Ramos (cell line): ENCODE data around the gene WASL.
"Not testable (repeated sequence)": the region's sequence is repeated elsewhere in the genome, so short reads cannot be mapped to it uniquely, and the experiment has no call there.

Experiments used
- in situ Hi-C: fragments of 300-500 bp; cut with MboI; formaldehyde crosslinking; loops from one replicate; pipeline ENCODE4 v1.14.3; 2022; ENCODE audit warnings: low sequenced_read_pairs; ENCODE audit not compliant: unreplicated experiment

Gene WASL

GRCh38 chr7:123737168-123737674, 11.6 kb downstream of the WASL start:
- in situ Hi-C loops, result not testable (repeated sequence)

GRCh38 chr7:123735539-123735938, 13.3 kb downstream of the WASL start:
- in situ Hi-C loops, result no loop called here

GRCh38 chr7:123734498-123734897, 14.3 kb downstream of the WASL start:
- in situ Hi-C loops, result no loop called here

GRCh38 chr7:123732413-123733091, 16.3 kb downstream of the WASL start:
- in situ Hi-C loops, result no loop called here

GRCh38 chr7:123729218-123729578, 19.6 kb downstream of the WASL start:
- in situ Hi-C loops, result no loop called here

GRCh38 chr7:123727071-123727837, 21.5 kb downstream of the WASL start:
- in situ Hi-C loops, result no loop called here

- in situ Hi-C loops, result no loop called here
Observed at GRCh38 chr7:123725586-123726171, 23.1 kb downstream of the WASL start.

GRCh38 chr7:123724817-123725253, 24.0 kb downstream of the WASL start:
- in situ Hi-C loops, result no loop called here

GRCh38 chr7:123723913-123724312, 24.9 kb downstream of the WASL start:
- in situ Hi-C loops, result no loop called here

- in situ Hi-C loops, result not testable (repeated sequence)
Observed at GRCh38 chr7:123720527-123720926, 28.3 kb downstream of the WASL start.

- in situ Hi-C loops, result no loop called here
Observed at GRCh38 chr7:123719197-123719721, 29.5 kb downstream of the WASL start.

GRCh38 chr7:123718773-123719172, 30.0 kb downstream of the WASL start:
- in situ Hi-C loops, result no loop called here

- in situ Hi-C loops, result no loop called here
Observed at GRCh38 chr7:123717689-123718088, 31.1 kb downstream of the WASL start.

GRCh38 chr7:123716877-123717276, 31.9 kb downstream of the WASL start:
- in situ Hi-C loops, result no loop called here

GRCh38 chr7:123715799-123716198, 33.0 kb downstream of the WASL start:
- in situ Hi-C loops, result no loop called here

- in situ Hi-C loops, result no loop called here
Observed at GRCh38 chr7:123715198-123715597, 33.6 kb downstream of the WASL start.

GRCh38 chr7:123714296-123715080, 34.3 kb downstream of the WASL start:
- in situ Hi-C loops, result no loop called here

- in situ Hi-C loops, result no loop called here
Observed at GRCh38 chr7:123712619-123713018, 36.2 kb downstream of the WASL start.

- in situ Hi-C loops, result no loop called here
Observed at GRCh38 chr7:123711832-123712293, 36.9 kb downstream of the WASL start.

- in situ Hi-C loops, result no loop called here
Observed at GRCh38 chr7:123710683-123711082, 38.1 kb downstream of the WASL start.
